Measurements from ENCODE around the gene CMIP. TPM values are rescaled to one million over a fixed set of nuclear protein-coding genes. Genes with fewer than 3 reads are reported as not detected.

The CMIP gene
- polyA plus RNA-seq, 1 of the 3 experiments (the other 2 are of a cell fraction), result 5.4 TPM

DNA sequence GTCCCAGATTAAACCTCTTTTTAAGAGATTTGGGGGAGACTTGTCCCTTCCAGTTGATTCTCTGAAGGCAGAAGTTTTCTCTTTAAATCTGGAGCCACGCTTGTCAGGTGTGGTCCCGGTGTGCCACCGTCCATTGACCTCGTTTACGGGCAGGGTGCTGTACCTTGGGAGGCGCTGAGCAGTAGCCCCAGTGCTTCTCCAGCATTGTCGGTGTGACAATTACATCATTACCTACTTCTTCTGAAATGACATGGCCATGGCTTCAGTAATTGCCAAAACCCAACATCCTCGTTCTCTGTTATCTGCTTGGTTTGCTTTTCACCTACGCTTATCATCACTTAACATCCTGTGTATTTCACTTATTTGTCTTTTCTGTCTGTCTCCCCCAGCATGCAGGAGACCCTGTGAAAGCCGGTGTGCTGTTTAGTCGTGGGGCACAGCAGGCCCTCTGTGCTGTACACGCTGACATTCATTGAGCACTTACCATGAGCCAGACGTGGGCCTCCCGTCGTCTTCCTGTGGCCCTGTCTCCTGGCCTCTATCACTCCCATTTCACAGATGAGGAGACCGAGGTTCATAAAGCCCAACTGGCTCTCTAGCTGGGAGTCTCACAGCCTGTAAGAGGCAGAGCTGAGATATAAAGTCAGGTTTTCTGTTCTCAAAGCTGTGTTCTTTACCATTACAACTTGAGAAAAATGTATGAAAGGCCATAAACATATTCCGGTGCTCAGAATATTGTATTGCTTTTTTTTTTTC lies 143.9 kb downstream of the CMIP start (continued):
- TF ChIP-seq RCOR1 (IDR thresholded peaks at IDR 0.05; ENCODE audit: low read length), result no peak
- TF ChIP-seq NFIC (IDR thresholded peaks at IDR 0.05; ENCODE audit: borderline replicate concordance), result no peak
- TF ChIP-seq TAF1 (IDR thresholded peaks at IDR 0.05; ENCODE audit: borderline replicate concordance, low read depth, low read length), result no peak
- TF ChIP-seq TCF12 (IDR thresholded peaks at IDR 0.05), result no peak

DNA sequence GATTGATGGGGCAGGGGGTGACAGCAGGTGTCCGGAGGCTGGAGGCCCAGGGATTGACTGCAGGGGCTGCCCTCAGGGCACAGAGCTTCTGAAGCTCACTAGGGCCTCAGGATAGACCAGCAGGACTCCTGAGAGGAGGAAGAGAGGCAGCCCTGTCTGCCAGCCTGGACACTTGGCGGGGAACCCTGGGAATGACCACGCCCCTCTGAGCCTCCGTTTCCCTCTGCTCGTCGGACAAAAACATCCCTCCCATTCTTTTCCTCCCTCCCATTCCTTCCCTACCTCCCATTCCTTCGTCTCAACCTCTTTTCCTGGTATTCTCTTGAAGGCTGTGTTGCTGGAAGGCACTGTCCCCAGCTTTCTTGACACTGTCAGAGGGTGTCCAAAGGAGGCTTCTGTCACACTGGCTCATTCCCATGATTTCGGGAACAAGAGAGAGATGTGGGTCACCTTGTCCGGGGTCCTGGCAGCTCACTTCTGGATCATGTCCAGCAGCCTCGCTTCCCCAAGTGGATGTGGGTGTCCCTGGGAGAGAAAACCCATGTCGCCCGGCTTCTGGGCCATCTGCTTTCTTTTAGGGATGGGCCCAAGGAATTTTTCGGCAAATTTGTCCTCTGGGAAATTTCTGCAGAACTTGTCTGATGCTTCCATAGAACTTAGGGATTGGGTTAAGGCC lies 145.5 kb downstream of the CMIP start:
- POLR2A ChIA-PET, result no interaction called here
- Histone ChIP-seq H3K4me1 (ENCODE audit: control insufficient read depth in 1 of 2, insufficient read depth in 2 of 2, low read depth in 1 of 2, low read length in 1 of 2) (peaks cover 0 to 5% of the 10 kb centered on the region in 2 experiments; a peak in 1 of 4 replicates), H3K4me3 (ENCODE audit: low read depth in 2 of 2, low read length in 1 of 2) (no peak overlapping the region), H3K36me3 (replicated peaks in 1 of 2; ENCODE audit: control insufficient read depth in 1 of 2, insufficient read depth in 2 of 2, low read length in 1 of 2) (no peaks in the 10 kb centered on the region), H3K4me2 (no peak overlapping the region), H3K27me3 (ENCODE audit: insufficient read depth) (no peaks in the 10 kb centered on the region), H3K9ac (no peak overlapping the region), H2AFZ (ENCODE audit: low read depth) (no peak overlapping the region), H3K9me3 (no peaks in the 10 kb centered on the region), H4K20me1 (ENCODE audit: insufficient read depth) (peaks cover 8% of the 10 kb centered on the region; the same call in 1 of the 2 replicates), H3K79me2 (ENCODE audit: insufficient read depth) (no peaks in the 10 kb centered on the region), H3K9me2 (no peaks in the 10 kb centered on the region), H3F3A (replicated peaks; ENCODE audit: insufficient read depth) (no peaks in the 10 kb centered on the region), H3K27ac (ENCODE audit: low read depth in 2 of 2, low read length in 1 of 2) (no peak overlapping the region)
- CTCF ChIA-PET, result no interaction called here
- DNase-seq, result no peak
- TF ChIP-seq, protein P1, sequence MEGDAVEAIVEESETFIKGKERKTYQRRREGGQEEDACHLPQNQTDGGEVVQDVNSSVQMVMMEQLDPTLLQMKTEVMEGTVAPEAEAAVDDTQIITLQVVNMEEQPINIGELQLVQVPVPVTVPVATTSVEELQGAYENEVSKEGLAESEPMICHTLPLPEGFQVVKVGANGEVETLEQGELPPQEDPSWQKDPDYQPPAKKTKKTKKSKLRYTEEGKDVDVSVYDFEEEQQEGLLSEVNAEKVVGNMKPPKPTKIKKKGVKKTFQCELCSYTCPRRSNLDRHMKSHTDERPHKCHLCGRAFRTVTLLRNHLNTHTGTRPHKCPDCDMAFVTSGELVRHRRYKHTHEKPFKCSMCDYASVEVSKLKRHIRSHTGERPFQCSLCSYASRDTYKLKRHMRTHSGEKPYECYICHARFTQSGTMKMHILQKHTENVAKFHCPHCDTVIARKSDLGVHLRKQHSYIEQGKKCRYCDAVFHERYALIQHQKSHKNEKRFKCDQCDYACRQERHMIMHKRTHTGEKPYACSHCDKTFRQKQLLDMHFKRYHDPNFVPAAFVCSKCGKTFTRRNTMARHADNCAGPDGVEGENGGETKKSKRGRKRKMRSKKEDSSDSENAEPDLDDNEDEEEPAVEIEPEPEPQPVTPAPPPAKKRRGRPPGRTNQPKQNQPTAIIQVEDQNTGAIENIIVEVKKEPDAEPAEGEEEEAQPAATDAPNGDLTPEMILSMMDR (IDR thresholded peaks at IDR 0.05), result no peak
- TF ChIP-seq GABPA (IDR thresholded peaks at IDR 0.05; ENCODE audit: low read depth), result no peak
- no peak for TF ChIP-seq MEF2A (IDR thresholded peaks at IDR 0.05; ENCODE audit: borderline replicate concordance, low read depth)
- TF ChIP-seq, protein P2, sequence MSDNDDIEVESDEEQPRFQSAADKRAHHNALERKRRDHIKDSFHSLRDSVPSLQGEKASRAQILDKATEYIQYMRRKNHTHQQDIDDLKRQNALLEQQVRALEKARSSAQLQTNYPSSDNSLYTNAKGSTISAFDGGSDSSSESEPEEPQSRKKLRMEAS (IDR thresholded peaks at IDR 0.05; ENCODE audit: low read depth), result no peak
- TF ChIP-seq, protein P3, sequence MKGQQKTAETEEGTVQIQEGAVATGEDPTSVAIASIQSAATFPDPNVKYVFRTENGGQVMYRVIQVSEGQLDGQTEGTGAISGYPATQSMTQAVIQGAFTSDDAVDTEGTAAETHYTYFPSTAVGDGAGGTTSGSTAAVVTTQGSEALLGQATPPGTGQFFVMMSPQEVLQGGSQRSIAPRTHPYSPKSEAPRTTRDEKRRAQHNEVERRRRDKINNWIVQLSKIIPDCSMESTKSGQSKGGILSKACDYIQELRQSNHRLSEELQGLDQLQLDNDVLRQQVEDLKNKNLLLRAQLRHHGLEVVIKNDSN (IDR thresholded peaks at IDR 0.05; ENCODE audit: borderline replicate concordance, low read depth), result no peak
- TF ChIP-seq NFIC (IDR thresholded peaks at IDR 0.05; ENCODE audit: borderline replicate concordance), result no peak
- no peak for TF ChIP-seq JUND (IDR thresholded peaks at IDR 0.05)
- no peak for TF ChIP-seq POLR2AphosphoS5 (IDR thresholded peaks at IDR 0.05; ENCODE audit: low read depth, low read length)
- TF ChIP-seq FOSL2 (IDR thresholded peaks at IDR 0.05; ENCODE audit: borderline replicate concordance, low read depth), result no peak
- TF ChIP-seq RCOR1 (IDR thresholded peaks at IDR 0.05; ENCODE audit: low read length), result no peak
- no peak for TF ChIP-seq TCF12 (IDR thresholded peaks at IDR 0.05)
- no peak for TF ChIP-seq TEAD4 (IDR thresholded peaks at IDR 0.05; ENCODE audit: borderline replicate concordance, insufficient read depth)
- 96% methylated on average over 11 of the region's 13 CpGs for WGBS (ENCODE audit: low lambda C conversion rate)

All from SK-N-SH (cell line).